K562 (cell line): Measurements from ENCODE around the gene MGAT4B. TPM values are rescaled to one million over a fixed set of nuclear protein-coding genes. Genes with fewer than 3 reads are reported as not detected.
A peak's percentile ranks its signal among the peaks of the same experiment; 100 is the strongest.

ENCODE experiments used
- BCL6 ChIP-seq: fragments of 250-450 bp; sonication (Bioruptor Pico); IDR thresholded peaks from 2 replicates; pipeline ENCODE4 v1.4.0; 2020
- CBFA2T3 ChIP-seq: fragments of 450-650 bp; IDR thresholded peaks from 2 replicates; pipeline ENCODE4 v1.6.1; 2017
- CREBBP ChIP-seq: IDR thresholded peaks from one replicate; pipeline ENCODE4 v1.6.1; 2012; ENCODE audit warnings: low read depth, mild to moderate bottlenecking, control low read depth, inconsistent platforms, low read length
- CXXC5 ChIP-seq: fragments of 250-450 bp; sonication (Bioruptor Pico); IDR thresholded peaks from 2 replicates; pipeline ENCODE4 v1.8.0; 2022; ENCODE audit warnings: inconsistent platforms, mild to moderate bottlenecking, moderate library complexity
- DIDO1 ChIP-seq: fragments of 450-650 bp; IDR thresholded peaks from 2 replicates; pipeline ENCODE4 v1.6.1; 2016; ENCODE audit warnings: low read depth, missing biosample characterization, missing genetic modification characterization
- DNMT1 ChIP-seq: fragments of 450-650 bp; IDR thresholded peaks from 2 replicates; pipeline ENCODE4 v1.6.1; 2016; ENCODE audit warnings: antibody characterized with exemption, mild to moderate bottlenecking
- ELF4 ChIP-seq: fragments of 450-650 bp; formaldehyde crosslinking; IDR thresholded peaks from 2 replicates; pipeline ENCODE4 v1.4.0; 2022; ENCODE audit warnings: missing genetic modification characterization
- HNRNPK ChIP-seq: fragments of 200-400 bp; formaldehyde crosslinking; IDR thresholded peaks from one replicate; pipeline ENCODE4 v1.6.1; 2018; ENCODE audit warnings: mild to moderate bottlenecking, low read depth, low read length; ENCODE audit not compliant: poor library complexity, severe bottlenecking
- MEIS2 ChIP-seq: fragments of 450-650 bp; IDR thresholded peaks from 2 replicates; pipeline ENCODE4 v1.6.1; 2014; ENCODE audit warnings: mild to moderate bottlenecking; ENCODE audit not compliant: partially characterized antibody
- NFE2L1 ChIP-seq: fragments of 450-650 bp; IDR thresholded peaks from 2 replicates; pipeline ENCODE4 v1.6.1; 2016; ENCODE audit warnings: missing genetic modification characterization, low read depth, mild to moderate bottlenecking, missing compliant biosample characterization, moderate library complexity, borderline replicate concordance
- PKNOX1 ChIP-seq: fragments of 450-650 bp; IDR thresholded peaks from 2 replicates; pipeline ENCODE4 v1.6.1; 2016
- POLR2G ChIP-seq: fragments of 200-400 bp; formaldehyde crosslinking; IDR thresholded peaks from 2 replicates; pipeline ENCODE4 v1.6.1; 2017; ENCODE audit warnings: low read depth, mild to moderate bottlenecking, antibody characterized with exemption, low read length, moderate library complexity
- PURB ChIP-seq: sonication (generic); formaldehyde crosslinking; IDR thresholded peaks from 2 replicates; pipeline ENCODE4 v1.9.0; 2021; ENCODE audit warnings: low read depth, mild to moderate bottlenecking, missing genetic modification reagents
- RFX7 ChIP-seq: fragments of 250-450 bp; sonication (Bioruptor Pico); IDR thresholded peaks from 2 replicates; pipeline ENCODE4 v1.5.1; 2021; ENCODE audit warnings: mild to moderate bottlenecking
- SMARCA4 ChIP-seq: fragments of 450-650 bp; IDR thresholded peaks from 2 replicates; pipeline ENCODE4 v1.6.1; 2016
- SPI1 ChIP-seq: IDR thresholded peaks from 2 replicates; pipeline ENCODE4 v1.6.1; 2011; ENCODE audit warnings: low read depth, low read length, control low read depth, borderline replicate concordance
- ZFP36 ChIP-seq: fragments of 150-350 bp; IDR thresholded peaks from 2 replicates; pipeline ENCODE4 v1.6.1; 2018; ENCODE audit warnings: low read length, low read depth; ENCODE audit not compliant: partially characterized antibody
- ZNF24 ChIP-seq: fragments of 450-650 bp; IDR thresholded peaks from 2 replicates; pipeline ENCODE4 v1.6.1; 2016
- ZNF766 ChIP-seq: fragments of 200-800 bp; sonication (Bioruptor generic); conservative IDR thresholded peaks from 2 replicates; pipeline ENCODE4 v1.6.1; 2016; ENCODE audit warnings: missing genetic modification characterization, missing compliant biosample characterization
- polyA plus RNA-seq, 8 experiments: library from polyadenylated mRNA; depleted of rRNA in 4 of 8; stranded (reverse) in 5 of 8; unstranded in 3 of 8; fragments of >200 nt; fragmentation: Nextera tagmentation in 2 of 8; fragmentation: Illumina TruSeq in 1 of 8; extraction: Ambion mirVana in 2 of 8; extraction: Trizol in 1 of 8; gene quantifications; 2 replicates each; pipeline versions ENCODE4 v1.2.1 to v1.2.3, GENCODE V29; 2011 to 2014; ENCODE audit warnings: inconsistent platforms in 1 of 8, missing spikeins in 1 of 8
- total RNA-seq, 7 experiments: library from RNA; depleted of rRNA in 6 of 7; stranded (reverse); fragments of >200 nt in 6 of 7; fragmentation: Illumina TruSeq in 2 of 7; extraction: Trizol in 2 of 7; gene quantifications; 2 replicates each; pipeline versions ENCODE4 v1.2.1 to v1.2.3, GENCODE V29; 2011 to 2021; ENCODE audit warnings: low replicate concordance in 1 of 7
- TF ChIP-seq, protein P1 (sequence below): fragments of 450-650 bp; IDR thresholded peaks from 2 replicates; pipeline ENCODE4 v1.6.1; 2017; ENCODE audit warnings: antibody characterized with exemption, mild to moderate bottlenecking
- TF ChIP-seq, protein P2 (sequence below): sonication (generic); formaldehyde crosslinking; IDR thresholded peaks from 2 replicates; pipeline ENCODE4 v1.8.0; 2022; ENCODE audit warnings: mild to moderate bottlenecking, missing genetic modification reagents

The MGAT4B gene
- total and polyA plus RNA-seq, 9 of the 15 experiments (the other 6 are each of a cell fraction or from before 2014, with no cell fraction given), result 0.34 to 133 (median 75.4) TPM

DNA sequence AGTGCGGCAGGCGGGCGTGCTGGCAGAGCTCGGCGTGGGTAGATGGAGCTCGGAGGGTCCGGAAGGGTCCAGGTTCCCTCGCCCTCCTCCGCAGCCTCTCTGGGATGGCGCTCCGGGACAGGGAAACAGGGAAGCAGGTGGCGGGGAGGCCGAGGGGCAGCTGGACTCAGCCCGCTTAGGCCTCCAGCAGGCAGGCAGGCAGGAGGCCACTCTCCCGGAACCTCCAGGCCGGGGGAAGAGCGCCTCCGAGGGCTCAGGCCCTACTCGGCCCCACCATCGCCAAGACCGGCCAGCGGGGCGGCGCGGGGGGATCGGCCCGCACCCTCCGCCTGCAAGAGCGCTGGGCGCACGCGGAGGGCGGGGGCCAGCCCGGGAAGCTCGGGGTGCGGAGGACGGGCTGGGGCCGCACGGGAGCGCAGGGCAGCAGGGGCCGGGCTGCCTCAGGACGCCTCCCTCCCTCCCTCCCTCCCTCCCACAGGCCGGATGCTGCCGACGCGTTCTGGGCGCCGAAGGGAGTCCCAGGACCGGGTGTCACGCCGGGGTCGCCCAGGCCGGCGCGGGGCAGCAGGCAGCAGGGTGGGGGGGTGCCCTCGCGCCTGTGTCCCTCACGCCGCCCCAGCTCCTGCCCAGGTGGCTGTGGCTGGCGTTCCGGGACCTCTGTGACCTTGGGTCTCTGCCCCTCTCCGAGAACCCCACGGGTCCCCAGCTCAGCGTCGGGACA, 977 bp downstream of the MGAT4B start (continued):
- TF ChIP-seq, protein P1, sequence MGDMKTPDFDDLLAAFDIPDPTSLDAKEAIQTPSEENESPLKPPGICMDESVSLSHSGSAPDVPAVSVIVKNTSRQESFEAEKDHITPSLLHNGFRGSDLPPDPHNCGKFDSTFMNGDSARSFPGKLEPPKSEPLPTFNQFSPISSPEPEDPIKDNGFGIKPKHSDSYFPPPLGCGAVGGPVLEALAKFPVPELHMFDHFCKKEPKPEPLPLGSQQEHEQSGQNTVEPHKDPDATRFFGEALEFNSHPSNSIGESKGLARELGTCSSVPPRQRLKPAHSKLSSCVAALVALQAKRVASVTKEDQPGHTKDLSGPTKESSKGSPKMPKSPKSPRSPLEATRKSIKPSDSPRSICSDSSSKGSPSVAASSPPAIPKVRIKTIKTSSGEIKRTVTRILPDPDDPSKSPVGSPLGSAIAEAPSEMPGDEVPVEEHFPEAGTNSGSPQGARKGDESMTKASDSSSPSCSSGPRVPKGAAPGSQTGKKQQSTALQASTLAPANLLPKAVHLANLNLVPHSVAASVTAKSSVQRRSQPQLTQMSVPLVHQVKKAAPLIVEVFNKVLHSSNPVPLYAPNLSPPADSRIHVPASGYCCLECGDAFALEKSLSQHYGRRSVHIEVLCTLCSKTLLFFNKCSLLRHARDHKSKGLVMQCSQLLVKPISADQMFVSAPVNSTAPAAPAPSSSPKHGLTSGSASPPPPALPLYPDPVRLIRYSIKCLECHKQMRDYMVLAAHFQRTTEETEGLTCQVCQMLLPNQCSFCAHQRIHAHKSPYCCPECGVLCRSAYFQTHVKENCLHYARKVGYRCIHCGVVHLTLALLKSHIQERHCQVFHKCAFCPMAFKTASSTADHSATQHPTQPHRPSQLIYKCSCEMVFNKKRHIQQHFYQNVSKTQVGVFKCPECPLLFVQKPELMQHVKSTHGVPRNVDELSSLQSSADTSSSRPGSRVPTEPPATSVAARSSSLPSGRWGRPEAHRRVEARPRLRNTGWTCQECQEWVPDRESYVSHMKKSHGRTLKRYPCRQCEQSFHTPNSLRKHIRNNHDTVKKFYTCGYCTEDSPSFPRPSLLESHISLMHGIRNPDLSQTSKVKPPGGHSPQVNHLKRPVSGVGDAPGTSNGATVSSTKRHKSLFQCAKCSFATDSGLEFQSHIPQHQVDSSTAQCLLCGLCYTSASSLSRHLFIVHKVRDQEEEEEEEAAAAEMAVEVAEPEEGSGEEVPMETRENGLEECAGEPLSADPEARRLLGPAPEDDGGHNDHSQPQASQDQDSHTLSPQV, result 0 out of 2 replicates have a peak, but pooled peaks have one; percentile 62
- no peak for TF ChIP-seq NFE2L1 (tag)
- TF ChIP-seq SPI1, result no peak
- TF ChIP-seq RFX7, result no peak
- TF ChIP-seq DNMT1, result no peak
- no peak for TF ChIP-seq MEIS2
- TF ChIP-seq CBFA2T3, result no peak
- no peak for TF ChIP-seq ELF4 (CRISPR knock-in tag)
- no peak for TF ChIP-seq DIDO1 (tag)
- TF ChIP-seq CREBBP, result no peak
- TF ChIP-seq SMARCA4, result no peak
- no peak for TF ChIP-seq ZNF24
- TF ChIP-seq, protein P2, sequence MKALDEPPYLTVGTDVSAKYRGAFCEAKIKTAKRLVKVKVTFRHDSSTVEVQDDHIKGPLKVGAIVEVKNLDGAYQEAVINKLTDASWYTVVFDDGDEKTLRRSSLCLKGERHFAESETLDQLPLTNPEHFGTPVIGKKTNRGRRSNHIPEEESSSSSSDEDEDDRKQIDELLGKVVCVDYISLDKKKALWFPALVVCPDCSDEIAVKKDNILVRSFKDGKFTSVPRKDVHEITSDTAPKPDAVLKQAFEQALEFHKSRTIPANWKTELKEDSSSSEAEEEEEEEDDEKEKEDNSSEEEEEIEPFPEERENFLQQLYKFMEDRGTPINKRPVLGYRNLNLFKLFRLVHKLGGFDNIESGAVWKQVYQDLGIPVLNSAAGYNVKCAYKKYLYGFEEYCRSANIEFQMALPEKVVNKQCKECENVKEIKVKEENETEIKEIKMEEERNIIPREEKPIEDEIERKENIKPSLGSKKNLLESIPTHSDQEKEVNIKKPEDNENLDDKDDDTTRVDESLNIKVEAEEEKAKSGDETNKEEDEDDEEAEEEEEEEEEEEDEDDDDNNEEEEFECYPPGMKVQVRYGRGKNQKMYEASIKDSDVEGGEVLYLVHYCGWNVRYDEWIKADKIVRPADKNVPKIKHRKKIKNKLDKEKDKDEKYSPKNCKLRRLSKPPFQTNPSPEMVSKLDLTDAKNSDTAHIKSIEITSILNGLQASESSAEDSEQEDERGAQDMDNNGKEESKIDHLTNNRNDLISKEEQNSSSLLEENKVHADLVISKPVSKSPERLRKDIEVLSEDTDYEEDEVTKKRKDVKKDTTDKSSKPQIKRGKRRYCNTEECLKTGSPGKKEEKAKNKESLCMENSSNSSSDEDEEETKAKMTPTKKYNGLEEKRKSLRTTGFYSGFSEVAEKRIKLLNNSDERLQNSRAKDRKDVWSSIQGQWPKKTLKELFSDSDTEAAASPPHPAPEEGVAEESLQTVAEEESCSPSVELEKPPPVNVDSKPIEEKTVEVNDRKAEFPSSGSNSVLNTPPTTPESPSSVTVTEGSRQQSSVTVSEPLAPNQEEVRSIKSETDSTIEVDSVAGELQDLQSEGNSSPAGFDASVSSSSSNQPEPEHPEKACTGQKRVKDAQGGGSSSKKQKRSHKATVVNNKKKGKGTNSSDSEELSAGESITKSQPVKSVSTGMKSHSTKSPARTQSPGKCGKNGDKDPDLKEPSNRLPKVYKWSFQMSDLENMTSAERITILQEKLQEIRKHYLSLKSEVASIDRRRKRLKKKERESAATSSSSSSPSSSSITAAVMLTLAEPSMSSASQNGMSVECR (CRISPR knock-in tag), result peak; percentile 80
- no peak for TF ChIP-seq ZFP36
- TF ChIP-seq CXXC5, result peak; percentile 47
- TF ChIP-seq BCL6, result no peak
- TF ChIP-seq POLR2G, result peak; percentile 79
- no peak for TF ChIP-seq PKNOX1
- TF ChIP-seq HNRNPK, result no peak
- no peak for TF ChIP-seq PURB
- TF ChIP-seq ZNF766 (CRISPR knock-in tag), result no peak
